NCI-H2196 treated with DMSO at 0.1 percent for 48 hours (cell line): ENCODE measurements around the gene MLLT1.
"Not testable (repeated sequence)": the region's sequence is repeated elsewhere in the genome, so short reads cannot be mapped to it uniquely, and the experiment has no call there.

Source experiments
- DNase-seq: peaks from one replicate; lab custom pipeline; 2025; ENCODE audit not compliant: unreplicated experiment; lab: John Stamatoyannopoulos, UW

MLLT1 gene, protein sequence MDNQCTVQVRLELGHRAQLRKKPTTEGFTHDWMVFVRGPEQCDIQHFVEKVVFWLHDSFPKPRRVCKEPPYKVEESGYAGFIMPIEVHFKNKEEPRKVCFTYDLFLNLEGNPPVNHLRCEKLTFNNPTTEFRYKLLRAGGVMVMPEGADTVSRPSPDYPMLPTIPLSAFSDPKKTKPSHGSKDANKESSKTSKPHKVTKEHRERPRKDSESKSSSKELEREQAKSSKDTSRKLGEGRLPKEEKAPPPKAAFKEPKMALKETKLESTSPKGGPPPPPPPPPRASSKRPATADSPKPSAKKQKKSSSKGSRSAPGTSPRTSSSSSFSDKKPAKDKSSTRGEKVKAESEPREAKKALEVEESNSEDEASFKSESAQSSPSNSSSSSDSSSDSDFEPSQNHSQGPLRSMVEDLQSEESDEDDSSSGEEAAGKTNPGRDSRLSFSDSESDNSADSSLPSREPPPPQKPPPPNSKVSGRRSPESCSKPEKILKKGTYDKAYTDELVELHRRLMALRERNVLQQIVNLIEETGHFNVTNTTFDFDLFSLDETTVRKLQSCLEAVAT

GRCh38 chr19:6279931-6280591, at the start of gene MLLT1:
TSS of gene MLLT1 (minus strand) at chr19:6279975. CDS start at chr19:6279784, 191 bp downstream.
- DNase-seq, result peak; percentile 86

GRCh38 chr19:6326815-6327214, 47.0 kb upstream of the MLLT1 start:
- DNase-seq, result no peak

GRCh38 chr19:6325614-6326013, 45.8 kb upstream of the MLLT1 start:
- DNase-seq, result no peak

- no peak for DNase-seq
These were observed 45.0 kb upstream of the MLLT1 start for GRCh38 chr19:6324757-6325156.

DNA sequence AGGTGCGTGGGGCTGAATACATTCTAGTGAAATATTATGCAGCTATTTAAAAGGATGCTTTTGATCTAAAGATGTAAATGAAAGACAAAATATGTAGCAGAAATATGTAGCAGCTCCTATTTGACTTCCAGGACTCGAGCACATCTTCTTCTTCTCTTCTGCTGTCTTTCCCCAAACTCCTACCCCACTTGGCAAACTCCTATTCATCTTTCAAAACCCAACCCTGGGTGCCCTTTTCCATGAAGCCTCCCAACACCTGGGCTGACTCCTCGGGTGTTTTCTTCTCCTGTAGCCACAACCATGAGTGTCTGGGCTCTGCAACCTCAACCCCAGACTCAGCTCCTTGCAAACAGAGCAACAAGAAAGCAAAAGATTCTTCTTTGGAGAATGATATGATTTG, 42.5 kb upstream of the MLLT1 start:
- DNase-seq, result no peak

GRCh38 chr19:6319376-6319775, 39.6 kb upstream of the MLLT1 start:
- DNase-seq, result no peak

GRCh38 chr19:6318772-6319171, 39.0 kb upstream of the MLLT1 start:
- no peak for DNase-seq

DNA sequence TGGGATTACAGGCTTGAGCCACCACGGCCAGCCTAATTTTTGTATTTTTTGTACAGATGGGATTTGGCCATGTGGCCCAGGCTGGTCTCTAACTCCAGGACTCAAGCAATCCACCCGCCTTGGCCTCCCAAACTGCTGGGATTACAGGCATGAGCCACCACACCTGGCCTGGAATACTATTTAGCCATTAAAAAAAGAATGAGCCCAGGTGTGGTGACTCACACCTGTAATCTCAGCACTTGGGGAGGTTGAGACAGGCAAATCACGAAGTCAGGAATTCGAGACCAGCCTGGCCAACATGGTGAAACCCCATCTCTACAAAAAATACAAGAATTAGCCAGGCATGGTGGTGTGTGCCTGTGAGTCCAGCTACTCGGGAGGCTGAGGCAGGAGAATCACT, 35.9 kb upstream of the MLLT1 start:
- not testable (repeated sequence) for DNase-seq

DNA sequence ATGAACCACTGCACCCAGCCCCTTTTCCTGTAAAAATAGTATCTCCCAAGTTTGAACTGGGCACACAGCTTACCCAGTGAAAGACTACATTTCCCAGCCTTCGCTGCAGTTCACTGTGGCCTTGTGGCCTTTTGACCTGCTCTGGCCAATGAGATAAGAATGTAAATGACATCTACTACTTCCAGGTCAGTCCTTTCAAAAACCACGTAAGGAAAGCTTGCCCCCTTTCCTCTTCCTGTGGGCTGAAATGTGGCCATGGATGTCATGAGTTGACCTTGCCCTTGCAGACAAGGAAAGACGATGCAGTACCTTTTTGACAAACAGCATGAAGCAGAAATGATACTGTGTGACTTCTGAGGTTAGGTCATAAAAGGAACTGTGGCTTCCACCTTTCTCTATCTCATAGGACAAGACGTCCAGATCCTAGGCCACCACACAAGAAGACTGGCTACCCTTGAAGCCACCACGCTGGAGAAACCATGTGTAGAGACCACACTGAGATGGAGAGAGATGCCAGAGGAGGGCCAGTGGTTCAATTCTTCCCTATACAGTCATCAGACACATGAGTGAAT, 33.7 kb upstream of the MLLT1 start:
- DNase-seq, result no peak

GRCh38 chr19:6312018-6312417, 32.2 kb upstream of the MLLT1 start:
- DNase-seq, result no peak

DNA sequence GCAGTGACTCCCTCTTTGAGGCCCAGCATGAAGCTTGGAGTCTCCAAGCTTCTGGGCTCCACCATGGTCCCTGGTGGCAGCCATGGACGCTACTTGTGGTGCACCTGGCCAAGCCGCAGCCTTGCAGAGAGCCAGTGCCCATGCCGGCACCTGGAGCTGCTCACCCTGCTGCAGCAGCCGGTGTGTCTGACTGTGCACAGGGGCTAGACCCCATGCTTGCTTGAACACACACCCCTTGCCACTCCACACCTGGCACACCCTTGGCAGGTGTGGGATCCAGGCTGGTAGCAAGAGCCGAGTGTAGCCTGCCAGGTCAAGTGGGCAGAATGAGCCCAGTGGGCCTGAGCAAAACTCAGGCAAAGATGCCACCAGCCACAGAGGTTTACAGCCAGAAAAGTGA, 18.6 kb upstream of the MLLT1 start:
- no peak for DNase-seq

- DNase-seq, result no peak
These were observed 17.4 kb upstream of the MLLT1 start for GRCh38 chr19:6297202-6297601.

- no peak for DNase-seq
These were observed 12.2 kb upstream of the MLLT1 start for GRCh38 chr19:6292006-6292405.

DNA sequence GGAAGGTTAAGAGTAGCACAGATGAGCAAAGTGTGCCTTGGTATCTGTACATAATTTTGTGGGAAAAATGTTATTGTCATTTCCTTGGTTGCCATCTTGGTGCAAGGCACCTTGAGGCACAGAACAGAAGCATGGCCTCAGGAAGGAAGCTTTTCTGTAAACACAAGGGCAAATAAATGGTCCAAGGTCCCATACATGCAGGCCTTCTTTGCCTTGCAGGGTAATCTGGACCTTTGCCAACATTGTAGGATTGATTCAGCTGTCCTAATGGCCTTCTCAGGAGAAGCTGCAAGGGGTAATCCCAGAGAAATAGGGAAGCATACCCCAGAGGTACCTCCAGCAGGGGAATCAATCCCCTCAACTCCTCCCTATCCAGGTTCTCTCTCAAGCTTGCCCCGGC, 9.0 kb upstream of the MLLT1 start:
- no peak for DNase-seq

DNA sequence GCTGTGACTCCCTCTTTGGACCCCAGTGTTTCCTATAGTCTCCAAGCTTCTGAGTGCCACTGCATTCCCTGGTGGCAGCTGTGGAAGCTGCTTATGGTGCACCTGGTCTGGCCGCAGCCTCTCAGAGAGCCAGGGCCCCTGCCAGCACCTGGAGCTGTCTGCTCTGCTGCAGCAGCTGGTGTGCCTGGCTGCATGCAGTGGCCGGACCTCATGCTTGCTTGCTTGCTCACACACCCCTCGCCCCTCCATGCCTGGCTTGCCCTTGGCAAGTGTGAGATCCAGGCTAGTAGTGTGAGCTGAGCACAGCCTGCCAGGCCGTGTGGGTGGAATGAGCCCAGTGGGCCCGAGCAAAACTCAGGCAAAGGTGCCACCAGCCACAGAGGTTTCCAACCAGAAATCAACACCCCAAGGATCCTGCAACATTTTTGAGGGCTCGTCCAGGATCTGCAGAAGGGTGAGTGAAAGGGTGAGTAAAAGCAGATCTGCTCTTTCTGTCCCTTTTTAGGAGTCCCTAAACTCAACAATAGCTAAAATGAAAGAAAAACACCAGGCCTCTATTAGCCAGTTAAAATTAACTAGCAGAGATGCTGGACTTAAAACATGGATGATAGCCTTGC, 7.6 kb upstream of the MLLT1 start:
- DNase-seq, result no peak

- DNase-seq, result no peak
These were observed 6.9 kb upstream of the MLLT1 start for GRCh38 chr19:6286676-6287075.

GRCh38 chr19:6282393-6282792, 2.6 kb upstream of the MLLT1 start:
- DNase-seq, result not testable (repeated sequence)

DNA sequence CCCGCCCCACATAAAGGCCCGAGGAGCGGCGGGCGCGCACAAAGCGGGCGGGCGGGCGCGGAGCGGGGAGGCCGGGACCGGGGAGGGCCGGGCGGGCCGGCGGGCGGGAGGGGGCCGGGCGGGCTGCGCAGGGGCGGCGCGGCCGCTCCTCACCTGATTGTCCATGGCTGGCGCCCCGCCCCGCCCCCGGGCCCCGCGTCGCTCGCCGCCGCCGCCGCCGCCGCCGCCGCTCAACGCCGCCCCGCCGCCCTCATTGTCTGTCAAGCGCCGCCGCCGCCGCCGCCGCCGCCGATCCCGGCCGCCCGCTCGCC, 200 bp downstream of the MLLT1 start:
- no peak for DNase-seq

GRCh38 chr19:6278740-6279619, 795 bp downstream of the MLLT1 start:
- DNase-seq, result no peak

DNA sequence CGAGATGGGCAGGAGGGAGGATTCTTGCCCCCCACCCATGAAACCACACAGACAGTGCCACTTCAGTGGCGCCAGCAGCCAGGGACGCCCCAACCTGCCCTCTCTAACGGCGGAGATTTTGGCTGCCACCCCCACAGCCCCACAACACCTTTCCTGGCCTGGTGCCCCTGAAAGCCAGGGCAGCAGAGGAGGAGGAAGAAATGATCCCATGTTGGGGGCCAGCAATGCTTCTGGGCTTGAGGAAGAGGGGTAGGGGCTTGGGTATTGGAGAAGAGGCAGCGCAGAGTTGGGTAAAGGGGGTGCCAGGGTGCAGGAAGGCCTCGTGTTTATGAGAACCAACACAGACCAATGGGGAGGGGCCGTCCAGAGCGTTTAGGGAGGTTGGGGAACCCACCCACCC, 1.7 kb downstream of the MLLT1 start:
- DNase-seq, result no peak

- no peak for DNase-seq
These were observed 3.3 kb downstream of the MLLT1 start for GRCh38 chr19:6276447-6276846.
